Spleen (tissue), 7 donors: ENCODE results near the gene PIGW.

Experiments used
- CTCF ChIP-seq, 11 experiments: fragments of 200-600 bp in 7 of 11; fragments of 450-650 bp in 4 of 11; sonication (generic) in 4 of 11; IDR thresholded peaks in 8 of 11; conservative IDR thresholded peaks in 3 of 11; 1 replicate in 7 of 11; 2 replicates in 4 of 11; pipeline versions ENCODE4 v1.4.0 to v1.8.0; 2016 to 2021; ENCODE audit warnings: antibody characterized with exemption in 11 of 11, inconsistent platforms in 4 of 11, mild to moderate bottlenecking in 1 of 11
- POLR2A ChIP-seq, 3 donors: fragments of 450-650 bp; IDR thresholded peaks; one replicate each; pipeline ENCODE4 v1.5.1; 2017; ENCODE audit warnings: antibody characterized with exemption in 3 of 3, mild to moderate bottlenecking in 1 of 3
- donor health status: DM: no; HTN: no; CAD: no; lungs with moderate emphysema.
- donor health status: DM: no; HTN: no; CAD: no.
- donor health status: DM: no; HTN: no; CAD: no.

GRCh38 chr17:36523113-36523512, 11.7 kb upstream of the PIGW start:
- TF ChIP-seq CTCF (IDR thresholded peaks at IDR 0.05 in 8 of 11, conservative IDR thresholded peaks at IDR 0.05 in 3 of 11) (no peak), POLR2A (IDR thresholded peaks at IDR 0.05) (no peak)
